ENCODE data around the gene PSMC5. TPM values are rescaled to one million over a fixed set of nuclear protein-coding genes. Genes with fewer than 3 reads are reported as not detected.
A peak's percentile ranks its signal among the peaks of the same experiment; 100 is the strongest.
"Not testable (repeated sequence)": the region's sequence is repeated elsewhere in the genome, so short reads cannot be mapped to it uniquely, and the experiment has no call there.

Gene PSMC5
- polyA plus RNA-seq, 4 donors: 104 to 180 (median 144) TPM

GRCh38 chr17:63838631-63839171 is 11.5 kb downstream of the PSMC5 start:
- DNase-seq (no peak), FAIRE-seq (no peak)
- Histone ChIP-seq H3K36me3 (ENCODE audit: control insufficient read depth in 3 of 3, insufficient read depth in 2 of 3, low read depth in 1 of 3, low read length in 3 of 3) (peaks cover 8 to 53% (median 9%) of the 10 kb centered on the region in 3 donors), H3K4me3 (ENCODE audit: low read depth in 1 of 3, low read length in 3 of 3) (no peak overlapping the region), H3K27me3 (ENCODE audit: control insufficient read depth in 3 of 3, insufficient read depth in 3 of 3, low read length in 3 of 3) (no peaks in the 10 kb centered on the region), H3K27ac (ENCODE audit: low read depth in 1 of 3, low read length in 2 of 3) (peak overlapping the region; percentile 2 to 59 (median 51)), H3K9me3 (ENCODE audit: control insufficient read depth in 2 of 2, insufficient read depth in 1 of 2, low read depth in 1 of 2, low read length in 1 of 2) (no peaks in the 10 kb centered on the region), H3K4me1 (ENCODE audit: control insufficient read depth in 3 of 3, insufficient read depth in 2 of 3, low read depth in 1 of 3, low read length in 2 of 3) (peaks cover 9 to 24% (median 17%) of the 10 kb centered on the region in 3 donors)
- WGBS, 3 donors: 46 to 60% (median 57%) methylated on average over 7 of the region's 7 CpGs

DNA sequence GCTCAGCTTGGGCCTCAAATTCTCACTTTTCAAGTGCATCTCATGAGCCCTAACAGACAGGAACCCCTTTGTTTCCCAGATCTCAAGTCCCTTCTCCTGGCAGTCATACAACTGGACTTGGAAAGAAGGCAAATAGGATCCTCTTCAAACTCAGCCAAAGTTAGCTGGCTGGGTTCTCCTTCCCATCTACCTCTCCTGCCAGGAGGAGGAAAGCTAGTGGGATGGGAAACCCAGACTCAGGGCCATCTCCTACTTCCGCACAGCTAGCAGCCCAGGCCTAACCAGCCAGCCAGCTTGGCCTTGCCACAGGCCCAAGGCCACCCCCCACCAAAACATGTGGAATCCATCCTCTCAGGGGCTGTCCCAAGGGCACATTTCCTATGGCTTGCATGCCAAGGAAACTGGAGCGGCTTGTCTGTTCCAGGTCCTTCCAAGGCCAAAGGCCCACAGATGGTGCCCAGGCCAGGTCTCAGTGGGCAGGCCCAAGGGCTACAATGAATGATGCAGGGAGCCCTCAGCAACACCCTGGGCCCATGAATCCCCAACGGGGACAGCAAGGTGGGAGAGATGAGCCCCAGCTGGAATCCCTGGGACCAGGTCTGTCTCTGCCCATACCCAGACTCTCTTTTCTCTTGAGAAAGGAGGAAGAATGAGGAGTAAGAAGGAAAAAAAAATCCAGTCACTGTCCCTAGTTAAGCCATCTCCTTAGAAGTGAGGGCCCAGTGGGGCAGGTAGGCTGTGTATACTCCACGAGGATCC is 13.5 kb downstream of the PSMC5 start:
- Histone ChIP-seq H3K27ac (ENCODE audit: low read depth in 1 of 3, low read length in 2 of 3) (peak overlapping the region in 2 of 3 donors; percentile 79 to 93), H3K4me1 (ENCODE audit: control insufficient read depth in 3 of 3, insufficient read depth in 2 of 3, low read depth in 1 of 3, low read length in 2 of 3) (peaks cover 9 to 27% (median 17%) of the 10 kb centered on the region in 3 donors), H3K36me3 (ENCODE audit: control insufficient read depth in 3 of 3, insufficient read depth in 2 of 3, low read depth in 1 of 3, low read length in 3 of 3) (peaks cover 0 to 32% (median 0%) of the 10 kb centered on the region in 3 donors), H3K9me3 (ENCODE audit: control insufficient read depth in 2 of 2, insufficient read depth in 1 of 2, low read depth in 1 of 2, low read length in 1 of 2) (no peaks in the 10 kb centered on the region), H3K27me3 (ENCODE audit: control insufficient read depth in 3 of 3, insufficient read depth in 3 of 3, low read length in 3 of 3) (no peaks in the 10 kb centered on the region), H3K4me3 (ENCODE audit: low read depth in 1 of 3, low read length in 3 of 3) (peak overlapping the region; percentile 16 to 99 (median 98))
- DNase-seq (no peak), FAIRE-seq (no peak)
- WGBS, 3 donors: 50 to 58% (median 56%) methylated on average over 4 of the region's 4 CpGs

- H3K4me1 ChIP-seq (ENCODE audit: control insufficient read depth in 3 of 3, insufficient read depth in 2 of 3, low read depth in 1 of 3, low read length in 2 of 3): peaks cover 9 to 27% (median 17%) of the 10 kb centered on the region in 3 donors
- H3K27ac ChIP-seq (ENCODE audit: low read depth in 1 of 3, low read length in 2 of 3): peak overlapping the region; percentile 79 to 96 (median 93)
- H3K9me3 ChIP-seq (ENCODE audit: control insufficient read depth in 2 of 2, insufficient read depth in 1 of 2, low read depth in 1 of 2, low read length in 1 of 2): no peaks in the 10 kb centered on the region
- H3K4me3 ChIP-seq (ENCODE audit: low read depth in 1 of 3, low read length in 3 of 3): peak overlapping the region; percentile 74 to 99 (median 98)
- peaks cover 0 to 25% (median 0%) of the 10 kb centered on the region in 3 donors for H3K36me3 ChIP-seq (ENCODE audit: control insufficient read depth in 3 of 3, insufficient read depth in 2 of 3, low read depth in 1 of 3, low read length in 3 of 3)
- FAIRE-seq (no peak), DNase-seq (peak; percentile 75 to 82)
- WGBS, 3 donors: 2 to 3% (median 2%) methylated on average over 26 of the region's 26 CpGs
- no peaks in the 10 kb centered on the region for H3K27me3 ChIP-seq (ENCODE audit: control insufficient read depth in 3 of 3, insufficient read depth in 3 of 3, low read length in 3 of 3)
Measured at GRCh38 chr17:63841350-63842172, 14.3 kb downstream of the PSMC5 start.

GRCh38 chr17:63842173-63842539 is 14.9 kb downstream of the PSMC5 start:
- Histone ChIP-seq H3K36me3 (ENCODE audit: control insufficient read depth in 3 of 3, insufficient read depth in 2 of 3, low read depth in 1 of 3, low read length in 3 of 3) (peaks cover 0 to 19% (median 0%) of the 10 kb centered on the region in 3 donors), H3K27ac (ENCODE audit: low read depth in 1 of 3, low read length in 2 of 3) (peak overlapping the region; percentile 79 to 96 (median 93)), H3K9me3 (ENCODE audit: control insufficient read depth in 2 of 2, insufficient read depth in 1 of 2, low read depth in 1 of 2, low read length in 1 of 2) (no peaks in the 10 kb centered on the region), H3K4me1 (ENCODE audit: control insufficient read depth in 3 of 3, insufficient read depth in 2 of 3, low read depth in 1 of 3, low read length in 2 of 3) (peaks cover 9 to 27% (median 17%) of the 10 kb centered on the region in 3 donors), H3K27me3 (ENCODE audit: control insufficient read depth in 3 of 3, insufficient read depth in 3 of 3, low read length in 3 of 3) (no peaks in the 10 kb centered on the region), H3K4me3 (ENCODE audit: low read depth in 1 of 3, low read length in 3 of 3) (peak overlapping the region; percentile 74 to 99 (median 98))
- WGBS, 3 donors: 0 to 1% (median 0%) methylated on average over 30 to 36 of the region's 36 CpGs
- DNase-seq: no peak
- FAIRE-seq: no peak

DNA sequence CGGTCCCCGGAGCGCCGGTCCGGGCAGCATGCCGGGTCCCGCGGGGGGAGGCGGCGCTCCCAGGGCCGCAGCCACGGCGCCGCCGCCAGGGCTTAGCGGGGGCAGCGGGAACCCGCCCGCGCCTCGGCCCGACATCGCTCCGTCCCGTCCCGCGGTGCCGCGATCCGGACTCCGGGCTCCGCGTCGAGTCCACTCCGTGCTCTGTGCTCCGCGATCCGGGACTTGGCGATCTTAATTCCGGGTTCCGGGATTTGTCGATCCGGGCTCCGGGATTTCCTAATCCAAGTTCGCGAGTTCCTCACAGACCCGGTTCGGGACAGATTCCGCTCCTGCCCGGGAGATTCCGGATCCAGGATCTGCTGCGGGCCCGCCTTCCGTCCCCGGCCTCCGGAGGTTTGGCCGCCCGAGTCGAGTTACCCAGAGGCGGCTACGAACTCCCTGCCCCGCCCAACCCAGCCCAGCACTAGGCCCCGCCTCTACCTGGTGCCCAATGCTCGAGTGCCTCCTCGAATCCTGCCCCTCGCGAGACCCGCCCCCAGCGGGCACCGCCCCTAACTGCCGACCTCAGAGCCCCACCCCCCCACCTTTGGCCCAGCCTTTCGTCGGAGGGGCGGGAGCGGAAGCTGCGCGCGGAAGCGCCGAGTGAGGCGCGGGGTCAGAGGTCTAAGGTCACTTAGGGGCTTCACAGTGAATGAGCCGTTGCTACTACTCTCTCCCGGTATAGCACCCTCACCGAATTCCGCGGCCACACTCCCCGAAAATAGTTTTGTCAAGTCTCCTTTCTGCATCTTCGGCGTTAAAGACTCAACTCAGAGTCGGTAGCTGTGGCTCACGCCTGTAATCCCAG is 15.5 kb downstream of the PSMC5 start, which contains the start of gene SMARCD2:
SMARCD2 (minus strand) TSS at position 146 of the 847 bp plus-strand sequence; CDS start at position 135, 11 bp downstream.
- Histone ChIP-seq H3K4me3 (ENCODE audit: low read depth in 1 of 3, low read length in 3 of 3) (peak within 1 kb of the TSS; percentile 74 to 99 (median 98)), H3K4me1 (ENCODE audit: control insufficient read depth in 3 of 3, insufficient read depth in 2 of 3, low read depth in 1 of 3, low read length in 2 of 3) (peaks cover 9 to 27% (median 17%) of the 10 kb centered on the region in 3 donors), H3K36me3 (ENCODE audit: control insufficient read depth in 3 of 3, insufficient read depth in 2 of 3, low read depth in 1 of 3, low read length in 3 of 3) (peaks cover 0 to 13% (median 0%) of the 10 kb centered on the region in 3 donors), H3K27me3 (ENCODE audit: control insufficient read depth in 3 of 3, insufficient read depth in 3 of 3, low read length in 3 of 3) (no peaks in the 10 kb centered on the region), H3K9me3 (ENCODE audit: control insufficient read depth in 2 of 2, insufficient read depth in 1 of 2, low read depth in 1 of 2, low read length in 1 of 2) (no peaks in the 10 kb centered on the region), H3K27ac (ENCODE audit: low read depth in 1 of 3, low read length in 2 of 3) (peak within 1 kb of the TSS; percentile 86 to 96 (median 93))
- 0% methylated on average over 61 to 92 of the region's 92 CpGs for WGBS, 3 donors
- FAIRE-seq: no peak
- peak; percentile 99 for DNase-seq

DNA sequence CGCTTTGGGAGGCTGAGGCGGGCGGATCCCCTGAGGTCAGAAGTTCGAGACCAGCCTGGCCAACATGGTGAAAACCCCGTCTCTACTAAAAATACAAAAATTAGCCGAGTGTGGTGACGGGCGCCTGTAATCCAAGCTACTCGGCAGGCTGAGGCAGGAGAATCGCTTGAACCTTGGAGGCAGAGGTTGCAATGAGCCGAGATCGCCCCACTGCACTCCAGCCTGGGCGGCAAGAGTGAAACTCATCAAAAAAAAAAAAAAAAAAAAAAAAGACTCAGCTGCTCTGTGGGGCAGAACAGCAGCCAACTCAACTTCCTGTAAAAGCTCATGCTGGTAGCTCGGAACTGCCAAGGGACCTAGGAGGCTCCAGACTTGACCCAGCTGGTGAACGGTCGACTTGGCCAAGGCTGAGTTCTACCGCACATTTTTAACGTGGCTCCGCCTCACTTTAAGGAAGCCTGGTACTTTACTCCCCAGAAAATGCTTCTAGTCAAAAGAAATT is 16.2 kb downstream of the PSMC5 start:
- FAIRE-seq: not testable (repeated sequence)

GRCh38 chr17:63843910-63844677 is 16.9 kb downstream of the PSMC5 start:
- Histone ChIP-seq H3K9me3 (ENCODE audit: control insufficient read depth in 2 of 2, insufficient read depth in 1 of 2, low read depth in 1 of 2, low read length in 1 of 2) (peaks cover 0 to 8% of the 10 kb centered on the region in 2 donors), H3K4me1 (ENCODE audit: control insufficient read depth in 3 of 3, insufficient read depth in 2 of 3, low read depth in 1 of 3, low read length in 2 of 3) (peaks cover 9 to 31% (median 12%) of the 10 kb centered on the region in 3 donors), H3K4me3 (ENCODE audit: low read depth in 1 of 3, low read length in 3 of 3) (peak overlapping the region in 1 of 3 donors; percentile 59), H3K27me3 (ENCODE audit: control insufficient read depth in 3 of 3, insufficient read depth in 3 of 3, low read length in 3 of 3) (no peaks in the 10 kb centered on the region), H3K36me3 (ENCODE audit: control insufficient read depth in 3 of 3, insufficient read depth in 2 of 3, low read depth in 1 of 3, low read length in 3 of 3) (peaks cover 0 to 7% (median 0%) of the 10 kb centered on the region in 3 donors), H3K27ac (ENCODE audit: low read depth in 1 of 3, low read length in 2 of 3) (peak overlapping the region; percentile 30 to 93 (median 86))
- no peak for FAIRE-seq
- DNase-seq: no peak
- 67 to 76% (median 75%) methylated on average over 9 of the region's 9 CpGs for WGBS, 3 donors

More for the DNA sequence above, 16.2 kb downstream of the PSMC5 start:
- Histone ChIP-seq H3K4me1 (ENCODE audit: control insufficient read depth in 3 of 3, insufficient read depth in 2 of 3, low read depth in 1 of 3, low read length in 2 of 3) (peaks cover 9 to 27% (median 17%) of the 10 kb centered on the region in 3 donors), H3K4me3 (ENCODE audit: low read depth in 1 of 3, low read length in 3 of 3) (peak overlapping the region in 2 of 3 donors; percentile 59 to 98), H3K27ac (ENCODE audit: low read depth in 1 of 3, low read length in 2 of 3) (peak overlapping the region; percentile 76 to 93 (median 86))
- 2 to 4% (median 3%) methylated on average over 19 of the region's 19 CpGs for WGBS, 3 donors
- not testable (repeated sequence) for H3K27me3 ChIP-seq (ENCODE audit: control insufficient read depth in 3 of 3, insufficient read depth in 3 of 3, low read length in 3 of 3); H3K36me3 ChIP-seq (ENCODE audit: control insufficient read depth in 3 of 3, insufficient read depth in 2 of 3, low read depth in 1 of 3, low read length in 3 of 3); H3K9me3 ChIP-seq (ENCODE audit: control insufficient read depth in 2 of 2, insufficient read depth in 1 of 2, low read depth in 1 of 2, low read length in 1 of 2)
- DNase-seq: peak in 1 of 2 donors; percentile 42
